Astrocyte (in vitro differentiated cells and primary cell): ENCODE results near the gene C6orf136.

ENCODE experiments used
- CTCF ChIP-seq: IDR thresholded peaks from 2 replicates; pipeline ENCODE4 v1.5.1; 2011; ENCODE audit warnings: low read depth, mild to moderate bottlenecking, inconsistent platforms, low read length, moderate library complexity; ENCODE audit not compliant: insufficient read depth
- EZH2 ChIP-seq: IDR thresholded peaks from 2 replicates; pipeline ENCODE4 v1.6.1; 2012; ENCODE audit warnings: mild to moderate bottlenecking, low read length, inconsistent platforms; ENCODE audit not compliant: insufficient read depth

GRCh38 chr6:30615958-30616810, 30.7 kb upstream of the C6orf136 start:
- no peak for TF ChIP-seq EZH2
- no peak for TF ChIP-seq CTCF
